ENCODE measurements around the gene SCLY. TPM values are rescaled to one million over a fixed set of nuclear protein-coding genes. Genes with fewer than 3 reads are reported as not detected.
"Not testable (repeated sequence)": the region's sequence is repeated elsewhere in the genome, so short reads cannot be mapped to it uniquely, and the experiment has no call there.

SCLY gene
- total RNA-seq, 1 experiment from 2014 or later, result 21.7 TPM

DNA sequence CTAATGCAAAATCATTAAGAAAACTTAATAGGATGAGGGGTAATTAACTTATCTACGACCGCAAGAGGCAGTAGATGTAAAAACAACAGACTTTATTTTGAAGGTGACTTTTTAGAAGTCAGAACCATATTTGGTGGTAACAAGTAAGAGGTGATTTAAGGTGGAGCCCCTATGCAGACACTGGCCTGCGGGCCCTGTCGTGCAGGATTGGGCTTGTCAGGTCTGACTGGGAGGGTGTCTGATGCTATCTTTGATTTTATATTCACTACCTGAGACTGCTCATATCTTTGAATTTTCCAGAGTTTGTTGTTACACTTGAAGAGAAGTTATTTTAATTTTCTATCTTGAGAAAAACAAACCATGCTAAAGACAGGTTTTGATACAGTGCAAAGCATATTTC is 29.1 kb upstream of the SCLY start:
- no peak for DNase-seq
- Mint-ChIP-seq H3K27me3 (ENCODE audit: insufficient read depth, unreplicated experiment) (no peaks in the 10 kb centered on the region), H3K27ac (ENCODE audit: unreplicated experiment) (no peak overlapping the region), H3K4me3 (ENCODE audit: unreplicated experiment) (no peak overlapping the region), H3K36me3 (ENCODE audit: insufficient read depth, unreplicated experiment) (peaks cover 32% of the 10 kb centered on the region), H3K4me1 (ENCODE audit: low read depth, unreplicated experiment) (no peaks in the 10 kb centered on the region), H3K9me3 (ENCODE audit: unreplicated experiment) (no peaks in the 10 kb centered on the region)
- intact Hi-C loops (cut with micrococcal nuclease; ENCODE audit: unreplicated experiment), result no loop called here
- TF ChIP-seq, protein P1, sequence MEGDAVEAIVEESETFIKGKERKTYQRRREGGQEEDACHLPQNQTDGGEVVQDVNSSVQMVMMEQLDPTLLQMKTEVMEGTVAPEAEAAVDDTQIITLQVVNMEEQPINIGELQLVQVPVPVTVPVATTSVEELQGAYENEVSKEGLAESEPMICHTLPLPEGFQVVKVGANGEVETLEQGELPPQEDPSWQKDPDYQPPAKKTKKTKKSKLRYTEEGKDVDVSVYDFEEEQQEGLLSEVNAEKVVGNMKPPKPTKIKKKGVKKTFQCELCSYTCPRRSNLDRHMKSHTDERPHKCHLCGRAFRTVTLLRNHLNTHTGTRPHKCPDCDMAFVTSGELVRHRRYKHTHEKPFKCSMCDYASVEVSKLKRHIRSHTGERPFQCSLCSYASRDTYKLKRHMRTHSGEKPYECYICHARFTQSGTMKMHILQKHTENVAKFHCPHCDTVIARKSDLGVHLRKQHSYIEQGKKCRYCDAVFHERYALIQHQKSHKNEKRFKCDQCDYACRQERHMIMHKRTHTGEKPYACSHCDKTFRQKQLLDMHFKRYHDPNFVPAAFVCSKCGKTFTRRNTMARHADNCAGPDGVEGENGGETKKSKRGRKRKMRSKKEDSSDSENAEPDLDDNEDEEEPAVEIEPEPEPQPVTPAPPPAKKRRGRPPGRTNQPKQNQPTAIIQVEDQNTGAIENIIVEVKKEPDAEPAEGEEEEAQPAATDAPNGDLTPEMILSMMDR (IDR thresholded peaks at IDR 0.05; ENCODE audit: insufficient read depth in 1 of 2, low read depth in 1 of 2, low read length in 1 of 2, severe bottlenecking in 1 of 2, unreplicated experiment in 1 of 2), result no peak
- Histone ChIP-seq H3K9me3 (no peaks in the 10 kb centered on the region), H3K36me3 (ENCODE audit: control insufficient read depth, insufficient read depth, low read length) (no peaks in the 10 kb centered on the region), H3K27me3 (replicated peaks; ENCODE audit: control insufficient read depth, insufficient read depth, low read length) (no peaks in the 10 kb centered on the region), H3K4me3 (ENCODE audit: low read depth, low read length) (no peak overlapping the region), H3K4me1 (no peaks in the 10 kb centered on the region)
- CTCF ChIA-PET, result no interaction called here
- POLR2A ChIA-PET, result no interaction called here
- no TSS peak for BruUV-seq (replicated peaks)

DNA sequence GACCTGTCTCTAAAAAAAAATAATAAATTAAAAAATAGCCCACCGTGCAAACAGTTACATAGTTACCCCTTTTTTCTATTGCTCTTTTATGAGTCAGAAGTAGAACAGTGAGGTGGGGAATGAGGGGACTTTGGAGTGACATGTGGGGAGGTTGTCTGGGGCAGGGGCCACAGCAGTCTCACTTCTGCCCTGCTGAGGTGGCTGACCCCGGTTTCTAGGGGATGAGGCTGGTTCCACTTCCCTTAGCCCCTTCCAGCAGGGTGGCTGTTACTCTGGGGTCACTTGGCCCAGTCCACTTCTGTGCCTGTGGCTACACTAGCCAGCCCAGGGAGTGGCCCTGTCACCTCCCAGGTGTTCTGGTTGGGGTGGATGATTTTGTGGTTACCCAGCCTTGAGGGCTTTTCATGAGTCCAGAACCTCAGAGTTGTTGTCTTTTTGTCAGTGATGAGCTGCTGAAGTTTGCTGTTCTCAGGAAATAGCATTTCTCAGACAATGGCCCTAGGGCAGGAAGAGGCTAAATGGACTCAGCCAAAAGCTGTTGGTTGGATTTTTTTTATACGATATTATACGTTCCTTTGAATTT is 28.0 kb upstream of the SCLY start:
- intact Hi-C loops (cut with micrococcal nuclease; ENCODE audit: unreplicated experiment), result no loop called here
- DNase-seq, result no peak
- Histone ChIP-seq H3K9me3 (no peaks in the 10 kb centered on the region), H3K27me3 (replicated peaks; ENCODE audit: control insufficient read depth, insufficient read depth, low read length) (no peaks in the 10 kb centered on the region), H3K4me3 (ENCODE audit: low read depth, low read length) (no peak overlapping the region), H3K36me3 (ENCODE audit: control insufficient read depth, insufficient read depth, low read length) (no peaks in the 10 kb centered on the region), H3K4me1 (no peaks in the 10 kb centered on the region)
- no peak overlapping the region for H3K4me3 Mint-ChIP-seq (ENCODE audit: unreplicated experiment)
- no peaks in the 10 kb centered on the region for H3K4me1 Mint-ChIP-seq (ENCODE audit: low read depth, unreplicated experiment)
- no peaks in the 10 kb centered on the region for H3K27me3 Mint-ChIP-seq (ENCODE audit: insufficient read depth, unreplicated experiment)
- H3K36me3 Mint-ChIP-seq (ENCODE audit: insufficient read depth, unreplicated experiment), result peaks cover 33% of the 10 kb centered on the region
- no peaks in the 10 kb centered on the region for H3K9me3 Mint-ChIP-seq (ENCODE audit: unreplicated experiment)
- no peak overlapping the region for H3K27ac Mint-ChIP-seq (ENCODE audit: unreplicated experiment)
- ChIA-PET POLR2A (no interaction called here), CTCF (no interaction called here)
- TF ChIP-seq, protein P1 (IDR thresholded peaks at IDR 0.05; ENCODE audit: insufficient read depth in 1 of 2, low read depth in 1 of 2, low read length in 1 of 2, severe bottlenecking in 1 of 2, unreplicated experiment in 1 of 2), result no peak
- BruUV-seq (replicated peaks), result no TSS peak

DNA sequence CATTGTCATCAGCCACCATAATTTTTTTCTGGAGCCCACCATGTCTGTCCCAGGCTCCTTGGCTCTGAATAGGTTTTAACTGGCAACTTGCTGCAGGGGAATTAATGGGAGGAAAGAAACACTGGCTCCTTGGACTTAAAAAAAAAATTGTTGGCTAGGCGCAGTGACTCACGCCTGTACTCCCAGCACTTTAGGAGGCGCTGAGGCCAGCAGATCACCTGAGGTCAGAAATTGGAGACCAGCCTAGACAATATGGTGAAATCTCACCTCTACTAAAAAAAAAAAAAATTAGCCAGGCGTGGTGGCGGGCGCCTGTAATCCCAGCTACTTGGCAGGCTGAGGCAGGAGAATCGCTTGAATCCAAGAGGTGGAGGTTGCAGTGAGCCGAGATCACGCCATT is 26.8 kb upstream of the SCLY start:
- H3K4me3 Mint-ChIP-seq (ENCODE audit: unreplicated experiment), result not testable (repeated sequence)

DNA sequence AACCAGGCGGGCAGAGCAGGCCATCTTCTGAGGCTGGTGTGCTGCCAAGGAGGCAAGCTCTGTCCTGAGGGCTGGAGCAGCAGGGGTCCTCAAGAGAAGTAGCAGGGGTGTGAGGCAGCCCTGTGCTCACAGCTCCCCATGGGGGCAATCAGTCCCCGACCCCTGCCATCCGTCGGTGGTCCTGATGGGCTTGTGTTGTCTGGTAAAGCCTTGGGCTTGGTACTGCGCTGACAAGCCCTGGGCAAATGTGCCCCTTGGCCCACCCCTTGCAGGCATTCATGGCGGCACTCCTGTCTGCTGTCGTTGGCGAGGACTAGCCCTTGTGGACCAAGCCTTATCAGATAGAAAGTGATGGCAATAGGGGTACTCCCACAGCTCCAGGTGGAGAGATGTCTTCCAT is 22.6 kb upstream of the SCLY start:
- BruUV-seq (replicated peaks), result no TSS peak
- no peaks in the 10 kb centered on the region for H3K9me3 Mint-ChIP-seq (ENCODE audit: unreplicated experiment)
- no peaks in the 10 kb centered on the region for H3K27me3 Mint-ChIP-seq (ENCODE audit: insufficient read depth, unreplicated experiment)
- DNase-seq, result no peak
- Histone ChIP-seq H3K4me1 (no peaks in the 10 kb centered on the region), H3K27me3 (replicated peaks; ENCODE audit: control insufficient read depth, insufficient read depth, low read length) (no peaks in the 10 kb centered on the region), H3K4me3 (ENCODE audit: low read depth, low read length) (no peak overlapping the region), H3K36me3 (ENCODE audit: control insufficient read depth, insufficient read depth, low read length) (no peaks in the 10 kb centered on the region), H3K9me3 (no peaks in the 10 kb centered on the region)
- H3K4me3 Mint-ChIP-seq (ENCODE audit: unreplicated experiment), result no peak overlapping the region
- no peak overlapping the region for H3K27ac Mint-ChIP-seq (ENCODE audit: unreplicated experiment)
- TF ChIP-seq, protein P1 (IDR thresholded peaks at IDR 0.05; ENCODE audit: insufficient read depth in 1 of 2, low read depth in 1 of 2, low read length in 1 of 2, severe bottlenecking in 1 of 2, unreplicated experiment in 1 of 2), result no peak
- POLR2A ChIA-PET, result no interaction called here
- CTCF ChIA-PET, result no interaction called here
- H3K36me3 Mint-ChIP-seq (ENCODE audit: insufficient read depth, unreplicated experiment), result peaks cover 25% of the 10 kb centered on the region
- intact Hi-C loops (cut with micrococcal nuclease; ENCODE audit: unreplicated experiment), result no loop called here
- H3K4me1 Mint-ChIP-seq (ENCODE audit: low read depth, unreplicated experiment), result no peaks in the 10 kb centered on the region

More for the DNA sequence above, 26.8 kb upstream of the SCLY start:
- H3K27me3 ChIP-seq (replicated peaks; ENCODE audit: control insufficient read depth, insufficient read depth, low read length); H3K27ac Mint-ChIP-seq (ENCODE audit: unreplicated experiment); POLR2A ChIA-PET; H3K4me3 ChIP-seq (ENCODE audit: low read depth, low read length); DNase-seq; H3K9me3 Mint-ChIP-seq (ENCODE audit: unreplicated experiment); H3K27me3 Mint-ChIP-seq (ENCODE audit: insufficient read depth, unreplicated experiment); H3K36me3 ChIP-seq (ENCODE audit: control insufficient read depth, insufficient read depth, low read length); intact Hi-C loops (cut with micrococcal nuclease; ENCODE audit: unreplicated experiment); H3K4me1 Mint-ChIP-seq (ENCODE audit: low read depth, unreplicated experiment); BruUV-seq (replicated peaks); CTCF ChIA-PET; H3K4me1 ChIP-seq; H3K9me3 ChIP-seq: not testable (repeated sequence)
- peaks cover 33% of the 10 kb centered on the region for H3K36me3 Mint-ChIP-seq (ENCODE audit: insufficient read depth, unreplicated experiment)

All from Caco-2 (cell line).